Neural progenitor cell (in vitro differentiated cells): ENCODE data around the gene ZFYVE9.

Experiments used
- CTCF ChIP-seq: fragments of 200-600 bp; sonication (generic); IDR thresholded peaks from 2 replicates; pipeline ENCODE4 v1.5.1; 2017; ENCODE audit warnings: antibody characterized with exemption, mild to moderate bottlenecking
- EZH2 ChIP-seq: fragments of 200-600 bp; sonication (generic); IDR thresholded peaks from 2 replicates; pipeline ENCODE4 v1.6.1; 2017; ENCODE audit warnings: antibody characterized with exemption, mild to moderate bottlenecking, moderate library complexity
- EZH2phosphoT487 ChIP-seq: fragments of 200-600 bp; sonication (generic); IDR thresholded peaks from 2 replicates; pipeline ENCODE4 v1.6.1; 2017; ENCODE audit warnings: antibody characterized with exemption

GRCh38 chr1:52367272-52367671 lies 225.4 kb downstream of the ZFYVE9 start:
- TF ChIP-seq EZH2phosphoT487 (no peak), CTCF (no peak), EZH2 (no peak)
